GM12874 (cell line): Measurements from ENCODE around the gene POU6F2.

Experiments
- TF ChIP-seq, protein P1 (sequence below): IDR thresholded peaks from 2 replicates; pipeline ENCODE4 v1.5.1; 2011; ENCODE audit warnings: low read depth, mild to moderate bottlenecking, control low read depth, low read length, moderate library complexity; ENCODE audit not compliant: insufficient read depth

POU6F2 gene

DNA sequence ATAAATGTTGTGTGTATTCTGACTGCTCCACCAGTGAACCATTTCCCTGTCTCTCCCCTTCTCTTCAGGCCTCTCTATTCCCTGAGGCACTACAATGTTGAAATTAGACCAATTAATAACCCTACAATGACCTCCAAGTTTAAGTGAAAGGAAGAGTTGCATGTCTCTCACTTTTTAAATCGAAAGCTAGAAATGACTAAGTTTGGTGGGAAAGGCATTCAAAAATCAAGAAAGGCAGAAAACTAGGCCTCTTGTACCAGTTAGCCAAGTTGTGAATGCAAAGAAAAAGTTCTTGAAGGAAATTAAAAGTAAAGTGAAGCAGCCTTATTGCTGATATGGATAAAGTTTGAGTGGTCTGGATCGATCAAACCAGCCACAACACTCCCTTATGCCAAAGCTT is 390.2 kb downstream of the POU6F2 start:
- TF ChIP-seq, protein P1, sequence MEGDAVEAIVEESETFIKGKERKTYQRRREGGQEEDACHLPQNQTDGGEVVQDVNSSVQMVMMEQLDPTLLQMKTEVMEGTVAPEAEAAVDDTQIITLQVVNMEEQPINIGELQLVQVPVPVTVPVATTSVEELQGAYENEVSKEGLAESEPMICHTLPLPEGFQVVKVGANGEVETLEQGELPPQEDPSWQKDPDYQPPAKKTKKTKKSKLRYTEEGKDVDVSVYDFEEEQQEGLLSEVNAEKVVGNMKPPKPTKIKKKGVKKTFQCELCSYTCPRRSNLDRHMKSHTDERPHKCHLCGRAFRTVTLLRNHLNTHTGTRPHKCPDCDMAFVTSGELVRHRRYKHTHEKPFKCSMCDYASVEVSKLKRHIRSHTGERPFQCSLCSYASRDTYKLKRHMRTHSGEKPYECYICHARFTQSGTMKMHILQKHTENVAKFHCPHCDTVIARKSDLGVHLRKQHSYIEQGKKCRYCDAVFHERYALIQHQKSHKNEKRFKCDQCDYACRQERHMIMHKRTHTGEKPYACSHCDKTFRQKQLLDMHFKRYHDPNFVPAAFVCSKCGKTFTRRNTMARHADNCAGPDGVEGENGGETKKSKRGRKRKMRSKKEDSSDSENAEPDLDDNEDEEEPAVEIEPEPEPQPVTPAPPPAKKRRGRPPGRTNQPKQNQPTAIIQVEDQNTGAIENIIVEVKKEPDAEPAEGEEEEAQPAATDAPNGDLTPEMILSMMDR = no peak

DNA sequence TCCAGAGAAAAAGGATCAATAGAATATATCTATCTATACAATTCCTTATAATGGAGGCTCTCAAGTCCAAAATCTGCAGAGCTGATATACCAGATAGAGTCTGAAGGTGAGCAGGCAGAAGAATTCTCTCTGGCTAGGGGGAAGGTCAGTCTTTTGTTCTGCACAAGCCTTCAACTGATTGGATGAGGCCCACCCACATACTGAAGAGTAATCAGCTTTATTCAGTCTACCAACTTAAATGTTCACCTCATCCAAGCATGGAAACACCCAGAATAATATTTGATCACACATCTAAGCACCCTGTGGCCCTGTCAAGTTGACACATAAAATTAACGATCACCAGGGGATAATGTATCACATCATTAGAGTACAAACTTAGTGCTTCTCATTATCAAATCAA is 394.7 kb downstream of the POU6F2 start:
- TF ChIP-seq, protein P1 = no peak

DNA sequence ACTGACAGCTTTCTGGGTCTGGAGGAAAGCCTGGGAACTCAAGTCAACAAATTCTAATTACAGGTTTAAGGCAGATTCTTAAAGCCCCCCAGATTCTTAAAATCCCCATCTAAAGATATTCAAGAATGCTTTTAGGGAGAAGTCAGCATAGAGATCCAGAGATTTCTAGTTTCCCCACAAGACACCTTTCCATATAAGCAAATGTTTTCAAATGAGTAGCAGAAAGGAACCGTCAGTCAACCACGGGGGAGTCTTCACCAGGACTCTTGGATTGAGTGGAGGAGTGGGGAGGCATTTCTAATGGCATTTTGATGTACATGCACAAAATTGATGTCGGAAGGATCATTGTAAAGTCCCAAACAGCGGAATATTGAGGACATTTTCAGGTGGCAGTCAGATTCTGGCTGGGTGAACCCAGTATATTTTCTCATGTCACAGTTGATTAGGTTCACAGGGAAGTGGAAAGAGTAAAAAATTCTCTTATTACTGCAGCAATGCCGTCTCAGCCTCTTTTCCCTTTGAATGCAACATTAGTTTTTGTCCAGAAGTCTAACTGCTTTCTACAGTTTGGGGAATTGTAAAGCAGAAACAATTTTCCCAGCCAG is 396.8 kb downstream of the POU6F2 start:
- TF ChIP-seq, protein P1 = no peak

DNA sequence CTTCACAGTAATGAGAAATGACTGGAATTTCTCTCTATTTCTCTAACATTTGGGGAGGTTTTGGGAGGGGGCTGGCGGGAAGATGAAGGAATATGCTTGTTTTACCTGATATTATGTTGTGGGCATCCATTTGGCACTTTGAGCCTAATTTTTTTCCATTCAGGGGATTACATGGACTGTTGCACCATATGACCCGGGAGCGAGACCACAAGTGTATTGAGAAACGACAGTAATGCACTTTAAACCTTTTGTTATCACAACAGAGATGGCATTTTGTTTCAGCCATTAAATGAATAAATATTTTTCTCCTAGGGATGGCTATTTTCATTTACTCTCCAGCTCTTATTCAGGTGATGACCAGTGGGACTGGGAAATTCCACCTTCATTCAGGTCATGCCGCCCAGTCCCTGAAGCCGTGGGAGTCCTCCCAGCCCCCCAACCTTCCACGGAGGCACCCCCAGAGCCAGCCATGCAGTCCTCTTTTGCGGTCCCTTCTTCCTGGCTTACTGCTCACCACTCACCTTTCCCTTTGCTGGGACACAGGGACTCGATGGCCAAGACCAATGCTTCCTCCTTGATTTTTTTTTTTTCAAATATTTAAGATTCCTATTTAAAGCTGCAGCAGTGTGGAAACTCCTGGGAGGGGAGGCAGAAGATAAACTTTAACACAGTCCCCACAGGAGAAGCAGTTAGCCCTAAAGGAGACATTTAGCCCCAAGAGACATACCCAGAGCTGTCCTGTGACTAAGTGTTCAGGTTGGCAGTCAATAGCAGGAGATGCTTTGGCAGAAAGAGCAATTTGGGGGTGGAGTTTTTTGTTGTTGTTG is 397.6 kb downstream of the POU6F2 start:
- TF ChIP-seq, protein P1 = no peak

DNA sequence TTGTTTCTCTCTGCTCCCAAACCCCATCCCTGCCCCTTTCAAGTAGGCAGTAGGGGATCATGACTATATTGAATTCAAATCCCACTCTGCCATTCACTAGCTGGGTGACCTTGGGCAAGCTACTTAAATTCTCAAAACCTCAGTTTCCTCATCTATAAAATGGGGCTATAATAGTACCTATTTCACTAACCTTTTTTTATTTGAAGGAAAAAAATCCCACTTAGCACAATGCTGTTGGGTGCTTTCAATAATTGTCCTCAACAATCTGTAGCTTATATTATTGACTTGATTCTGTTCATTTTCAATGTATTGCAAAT is 398.1 kb downstream of the POU6F2 start:
- TF ChIP-seq, protein P1 = no peak

DNA sequence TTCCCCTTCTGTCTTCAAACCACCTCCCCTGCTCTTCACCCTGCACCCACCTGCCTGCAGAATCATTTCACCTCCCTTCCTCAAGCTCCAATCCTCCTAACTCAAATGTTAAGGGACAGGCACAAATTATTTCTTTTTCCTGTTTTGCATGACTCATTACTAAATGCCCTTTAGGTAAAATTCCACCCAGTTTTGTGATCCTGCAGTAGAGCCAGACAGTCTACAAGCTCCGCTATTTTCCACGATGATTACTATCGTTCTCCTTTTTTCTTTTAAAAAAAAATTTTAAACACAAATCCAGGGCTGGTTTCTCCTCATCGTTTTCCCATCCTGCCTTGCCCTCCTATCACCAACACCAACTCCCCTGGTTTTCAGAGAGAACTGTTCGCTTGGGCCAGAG is 401.7 kb downstream of the POU6F2 start:
- TF ChIP-seq, protein P1 = no peak

DNA sequence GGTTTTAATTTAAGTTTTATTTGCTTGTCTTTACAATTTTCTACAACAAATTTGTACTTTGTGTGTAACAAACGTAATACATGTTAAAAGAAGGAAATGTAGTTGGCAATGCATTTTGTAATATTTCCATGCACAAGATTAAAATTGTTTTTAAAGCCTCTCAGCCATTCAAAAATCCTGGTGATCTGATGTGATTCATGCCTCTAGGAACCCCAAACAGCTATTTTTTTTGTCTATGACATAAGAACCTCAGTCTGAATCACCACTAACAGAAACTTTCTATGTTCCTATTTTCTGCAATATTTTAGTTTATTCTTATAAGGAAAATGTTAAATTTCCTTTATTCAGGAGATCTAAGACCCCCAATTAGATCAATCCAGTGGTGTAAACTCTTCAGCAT is 405.4 kb downstream of the POU6F2 start:
- TF ChIP-seq, protein P1 = no peak
